Natural killer cell (primary cell): ENCODE results near the gene ROBO1. TPM values are rescaled to one million over a fixed set of nuclear protein-coding genes. Genes with fewer than 3 reads are reported as not detected.

Experiments
- ATAC-seq, 3 donors: fragments of 150-1000 bp in 2 of 3; fragments of 200-7000 bp in 1 of 3; cut with Tn5 transposase; 1 replicate in 1 of 3; 2 replicates in 2 of 3; pipeline ENCODE4 v1.10.0; 2021; ENCODE audit warnings: mild to moderate bottlenecking in 2 of 3, moderate library complexity in 2 of 3
- DNase-seq, 2 donors: peaks; one replicate each; pipeline versions ENCODE4 v3.0.0 to v3.0.0-alpha.2; 2013 to 2021; ENCODE audit warnings: mixed read lengths in 1 of 2
- H3K27ac ChIP-seq: one replicate; pipeline ENCODE4 v1.5.1; 2013; ENCODE audit warnings: mild to moderate bottlenecking, low read length
- H3K27me3 ChIP-seq: one replicate; pipeline ENCODE4 v1.6.1; 2013; ENCODE audit warnings: low read length; ENCODE audit not compliant: control insufficient read depth, insufficient read depth
- H3K36me3 ChIP-seq: one replicate; pipeline ENCODE4 v1.6.1; 2013; ENCODE audit warnings: low read length; ENCODE audit not compliant: control insufficient read depth, insufficient read depth
- H3K4me1 ChIP-seq: one replicate; pipeline ENCODE4 v1.6.1; 2013; ENCODE audit warnings: low read length; ENCODE audit not compliant: control insufficient read depth, insufficient read depth
- H3K4me3 ChIP-seq: one replicate; pipeline ENCODE4 v1.5.1; 2013; ENCODE audit warnings: low read length
- H3K9me3 ChIP-seq: one replicate; pipeline ENCODE4 v1.6.1; 2013; ENCODE audit warnings: low read length; ENCODE audit not compliant: control insufficient read depth, insufficient read depth
- H3K27ac Mint-ChIP-seq, 2 donors: one replicate each; pipeline ENCODE4 v1.8.0; 2022; ENCODE audit warnings: mild to moderate bottlenecking in 2 of 2, mixed read lengths in 2 of 2, moderate library complexity in 1 of 2
- H3K27me3 Mint-ChIP-seq, 2 donors: one replicate each; pipeline ENCODE4 v1.8.0; 2022; ENCODE audit warnings: low read depth in 2 of 2, mixed read lengths in 2 of 2
- H3K36me3 Mint-ChIP-seq: one replicate; pipeline ENCODE4 v1.8.0; 2022; ENCODE audit warnings: mixed read lengths
- H3K4me1 Mint-ChIP-seq, 2 donors: one replicate each; pipeline ENCODE4 v1.8.0; 2022; ENCODE audit warnings: mixed read lengths in 2 of 2
- H3K4me3 Mint-ChIP-seq: one replicate; pipeline ENCODE4 v1.8.0; 2022; ENCODE audit warnings: mild to moderate bottlenecking, moderate library complexity, mixed read lengths
- H3K9me3 Mint-ChIP-seq, 2 donors: one replicate each; pipeline ENCODE4 v1.8.0; 2022; ENCODE audit warnings: mixed read lengths in 2 of 2
- WGBS: methylation state at CpG from one replicate; pipeline ENCODE4 v1.1.7; 2013; ENCODE audit warnings: missing lambda C conversion rate; ENCODE audit not compliant: insufficient coverage; 5-methylcytosine and 5-hydroxymethylcytosine counted together
- intact Hi-C: fragments of 100-400 bp; cut with micrococcal nuclease; formaldehyde crosslinking; loops from one replicate; pipeline ENCODE4 v1.14.2; 2022
- total RNA-seq, 4 donors: library from RNA; stranded (reverse); fragments of 120-200 nt in 1 of 4; gene quantifications; one replicate each; pipeline versions ENCODE4 v1.2.3 to v1.2.4, GENCODE V29; 2013 to 2022
- TF ChIP-seq, protein P1 (sequence below): fragments of 200-600 bp; IDR thresholded peaks from one replicate; pipeline ENCODE4 v1.8.0; 2022; ENCODE audit warnings: antibody characterized with exemption

ROBO1 gene
- total RNA-seq, 3 donors from 2014 or later (not counting 1 experiment from before 2014, with no cell fraction given): 0.07 TPM; not detected in 2

DNA sequence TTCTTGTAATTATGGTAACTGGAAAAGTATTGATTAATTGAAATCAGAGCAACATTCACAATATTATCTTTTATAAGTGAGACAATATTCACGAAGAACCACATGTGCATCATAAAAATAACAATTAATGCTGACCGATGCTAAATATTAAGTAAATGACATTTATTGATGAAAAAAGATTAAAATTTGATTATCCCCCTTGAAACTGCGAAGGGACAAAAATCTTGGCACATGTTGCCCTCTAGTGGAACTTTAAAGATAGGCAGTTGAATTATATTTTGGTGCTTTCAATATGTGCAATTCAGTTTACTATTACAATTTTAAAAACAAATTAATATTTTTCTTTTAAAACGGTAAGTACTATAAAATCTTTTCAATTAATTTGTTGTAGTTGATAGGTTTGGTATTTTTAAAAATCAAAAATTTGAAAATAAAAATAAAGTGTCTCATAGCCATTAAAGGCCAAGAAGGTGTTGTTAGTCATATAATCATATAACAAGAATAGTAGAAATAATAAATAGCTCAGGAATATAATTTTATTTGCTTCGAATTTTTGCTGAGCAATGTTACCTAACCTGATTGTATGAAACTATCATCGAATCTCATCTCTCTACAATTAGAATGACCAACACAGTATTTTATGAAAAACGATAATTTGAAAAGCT is 270.2 kb downstream of the ROBO1 start:
- H3K36me3 Mint-ChIP-seq: no peaks in the 10 kb centered on the region
- TF ChIP-seq, protein P1, sequence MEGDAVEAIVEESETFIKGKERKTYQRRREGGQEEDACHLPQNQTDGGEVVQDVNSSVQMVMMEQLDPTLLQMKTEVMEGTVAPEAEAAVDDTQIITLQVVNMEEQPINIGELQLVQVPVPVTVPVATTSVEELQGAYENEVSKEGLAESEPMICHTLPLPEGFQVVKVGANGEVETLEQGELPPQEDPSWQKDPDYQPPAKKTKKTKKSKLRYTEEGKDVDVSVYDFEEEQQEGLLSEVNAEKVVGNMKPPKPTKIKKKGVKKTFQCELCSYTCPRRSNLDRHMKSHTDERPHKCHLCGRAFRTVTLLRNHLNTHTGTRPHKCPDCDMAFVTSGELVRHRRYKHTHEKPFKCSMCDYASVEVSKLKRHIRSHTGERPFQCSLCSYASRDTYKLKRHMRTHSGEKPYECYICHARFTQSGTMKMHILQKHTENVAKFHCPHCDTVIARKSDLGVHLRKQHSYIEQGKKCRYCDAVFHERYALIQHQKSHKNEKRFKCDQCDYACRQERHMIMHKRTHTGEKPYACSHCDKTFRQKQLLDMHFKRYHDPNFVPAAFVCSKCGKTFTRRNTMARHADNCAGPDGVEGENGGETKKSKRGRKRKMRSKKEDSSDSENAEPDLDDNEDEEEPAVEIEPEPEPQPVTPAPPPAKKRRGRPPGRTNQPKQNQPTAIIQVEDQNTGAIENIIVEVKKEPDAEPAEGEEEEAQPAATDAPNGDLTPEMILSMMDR: no peak
- DNase-seq (no peak), ATAC-seq (no peak)
- Histone ChIP-seq H3K36me3 (no peaks in the 10 kb centered on the region), H3K4me1 (no peaks in the 10 kb centered on the region), H3K27me3 (no peaks in the 10 kb centered on the region), H3K27ac (no peak overlapping the region), H3K4me3 (no peak overlapping the region), H3K9me3 (no peaks in the 10 kb centered on the region)
- 67% methylated on average over 2 of the region's 7 CpGs for WGBS
- H3K27me3 Mint-ChIP-seq: no peaks in the 10 kb centered on the region
- peaks cover 2 to 9% of the 10 kb centered on the region in 2 donors for H3K9me3 Mint-ChIP-seq
- intact Hi-C loops: no loop called here
- no peaks in the 10 kb centered on the region for H3K4me1 Mint-ChIP-seq
- H3K27ac Mint-ChIP-seq: no peak overlapping the region
- no peak overlapping the region for H3K4me3 Mint-ChIP-seq

DNA sequence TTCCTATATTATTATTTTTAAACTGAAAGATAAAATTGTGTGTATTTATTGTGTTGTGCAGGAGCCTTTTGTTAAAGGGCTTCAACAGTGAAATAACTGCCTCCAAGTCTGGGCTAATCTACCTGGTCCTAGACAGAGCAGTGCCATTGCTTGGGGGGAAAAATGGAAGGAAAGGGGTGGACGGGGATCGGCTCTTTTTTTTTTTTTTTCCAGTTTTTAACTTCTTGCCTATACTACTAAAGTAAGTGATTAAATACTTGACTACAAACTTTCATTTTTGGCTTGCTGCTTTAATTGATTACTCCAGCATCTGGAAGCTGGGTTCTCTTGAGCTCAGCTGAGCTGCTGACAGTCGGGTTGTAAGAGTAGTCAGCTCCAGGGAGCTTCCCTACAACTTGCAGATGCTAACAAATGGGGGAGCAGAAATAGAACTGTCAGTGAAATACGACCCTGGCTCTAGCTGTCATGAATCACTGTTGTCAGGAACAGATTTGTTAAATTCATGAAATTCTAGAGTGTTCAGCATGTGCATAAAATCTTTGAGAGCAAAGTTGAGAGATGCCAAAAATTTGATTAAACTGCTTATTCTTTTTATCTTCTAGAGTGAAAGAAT is 276.7 kb downstream of the ROBO1 start:
- DNase-seq (no peak), ATAC-seq (no peak)
- Mint-ChIP-seq H3K27me3 (no peaks in the 10 kb centered on the region), H3K9me3 (peaks cover 0 to 3% of the 10 kb centered on the region in 2 donors), H3K4me1 (no peaks in the 10 kb centered on the region), H3K36me3 (no peaks in the 10 kb centered on the region), H3K27ac (no peak overlapping the region), H3K4me3 (no peak overlapping the region)
- WGBS: 17% methylated on average over 2 of the region's 4 CpGs
- intact Hi-C loops: no loop called here
- Histone ChIP-seq H3K27me3 (no peaks in the 10 kb centered on the region), H3K9me3 (no peaks in the 10 kb centered on the region), H3K4me1 (no peaks in the 10 kb centered on the region), H3K36me3 (no peaks in the 10 kb centered on the region), H3K27ac (no peak overlapping the region), H3K4me3 (no peak overlapping the region)
- TF ChIP-seq, protein P1: no peak

DNA sequence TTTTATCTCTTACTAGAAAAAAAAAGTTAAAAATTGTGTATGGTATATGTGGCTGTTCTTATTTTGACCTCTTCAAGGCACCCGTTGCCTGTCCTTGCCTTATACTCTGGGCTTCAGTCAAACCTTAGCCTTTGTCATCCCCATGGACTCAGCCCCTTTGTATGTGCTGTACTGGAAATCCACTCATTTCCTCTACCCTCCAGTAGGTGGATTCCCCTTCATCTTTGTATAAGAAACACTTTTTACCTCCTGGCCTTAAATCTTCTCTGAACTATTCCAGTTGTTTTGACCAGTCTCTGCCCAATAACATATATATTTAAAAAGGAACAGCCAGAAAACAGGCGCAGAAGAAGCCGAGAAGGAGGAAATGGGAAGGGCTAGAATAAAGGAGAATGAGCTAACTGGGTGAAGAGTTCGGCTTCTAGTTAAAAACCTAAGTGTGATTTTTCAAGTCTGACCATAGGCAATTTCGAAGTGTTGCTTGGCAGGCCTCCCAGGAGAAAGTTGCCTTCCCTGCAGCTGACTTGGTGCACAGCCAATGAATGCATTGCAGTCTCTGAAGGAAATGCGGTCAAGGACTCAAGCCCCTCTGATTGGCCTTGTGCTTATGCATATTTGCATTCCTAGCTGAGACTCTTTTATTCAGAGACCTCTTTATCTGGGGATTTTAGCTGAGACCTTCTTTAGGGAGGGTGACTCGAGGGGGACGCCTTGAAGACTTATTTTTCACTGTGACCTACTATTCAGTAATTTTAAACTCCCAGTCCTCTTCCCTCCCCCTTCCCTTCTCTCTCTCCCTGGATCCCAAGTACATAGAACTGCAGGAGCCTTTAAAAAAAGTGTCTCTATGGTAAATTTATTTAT is 277.4 kb downstream of the ROBO1 start:
- no peaks in the 10 kb centered on the region for H3K27me3 Mint-ChIP-seq
- Histone ChIP-seq H3K4me3 (no peak overlapping the region), H3K27me3 (no peaks in the 10 kb centered on the region), H3K4me1 (no peaks in the 10 kb centered on the region), H3K27ac (no peak overlapping the region), H3K36me3 (no peaks in the 10 kb centered on the region), H3K9me3 (no peaks in the 10 kb centered on the region)
- ATAC-seq (no peak), DNase-seq (no peak)
- WGBS: 79% methylated on average over 6 of the region's 8 CpGs
- TF ChIP-seq, protein P1: no peak
- no peak overlapping the region for H3K4me3 Mint-ChIP-seq
- intact Hi-C loops: no loop called here
- no peaks in the 10 kb centered on the region for H3K4me1 Mint-ChIP-seq
- H3K27ac Mint-ChIP-seq: no peak overlapping the region
- H3K9me3 Mint-ChIP-seq: peaks cover 0 to 3% of the 10 kb centered on the region in 2 donors
- H3K36me3 Mint-ChIP-seq: no peaks in the 10 kb centered on the region
